GM12873 (cell line): ENCODE results near the gene WAC.

Experiments
- CTCF ChIP-seq: IDR thresholded peaks from 2 replicates; pipeline ENCODE4 v1.5.1; 2012; ENCODE audit warnings: low read depth, mild to moderate bottlenecking, moderate library complexity, low read length, control low read depth; ENCODE audit not compliant: insufficient read depth; ENCODE audit errors: missing control alignments

WAC gene

GRCh38 chr10:28532337-28533185, at the start of gene WAC:
WAC (plus strand) TSS chr10:28533118; CDS start chr10:28533580, 462 bp downstream.
- TF ChIP-seq CTCF, result no peak

DNA sequence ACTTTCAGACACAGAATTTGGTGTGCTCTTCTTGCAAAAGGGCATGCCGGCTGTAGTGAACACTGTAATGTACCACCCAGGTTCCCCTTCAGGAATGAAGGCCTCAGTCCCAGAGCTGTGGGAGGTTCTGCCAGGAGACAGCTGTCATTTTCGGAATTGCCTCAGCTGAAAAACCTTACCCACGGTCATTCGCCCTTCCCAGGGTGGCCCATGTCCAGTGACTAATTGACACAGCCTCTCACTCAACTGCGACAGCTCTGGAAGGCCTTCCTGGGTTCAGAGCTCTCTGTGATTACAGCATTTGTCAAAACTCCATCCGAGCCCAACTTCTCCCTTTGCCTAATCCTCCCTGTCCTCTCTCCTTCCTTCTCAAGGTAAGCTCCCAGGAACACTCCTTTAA, 43.7 kb upstream of the WAC start:
- TF ChIP-seq CTCF, result no peak

- no peak for TF ChIP-seq CTCF
Measured at GRCh38 chr10:28492116-28492920, 40.6 kb upstream of the WAC start.

DNA sequence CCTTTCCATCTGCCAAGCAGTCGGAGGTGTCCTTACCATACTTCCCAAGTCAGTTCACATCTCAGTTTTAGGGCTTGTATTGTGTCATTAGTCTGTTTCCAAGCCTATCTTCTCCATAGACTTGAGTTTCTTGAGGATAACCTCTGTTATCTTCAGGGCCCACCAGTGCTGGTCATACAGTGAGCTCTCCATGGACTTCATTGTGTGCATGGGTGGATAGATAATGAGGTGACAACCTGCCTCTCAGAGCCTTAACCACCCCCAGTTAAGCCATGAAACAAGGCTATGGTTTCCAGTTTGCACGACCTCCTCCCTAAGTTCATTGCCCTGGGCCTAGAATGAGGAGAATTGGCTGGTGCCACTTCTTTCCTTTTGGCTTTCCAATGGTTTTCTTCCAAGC, 38.5 kb upstream of the WAC start:
- no peak for TF ChIP-seq CTCF

DNA sequence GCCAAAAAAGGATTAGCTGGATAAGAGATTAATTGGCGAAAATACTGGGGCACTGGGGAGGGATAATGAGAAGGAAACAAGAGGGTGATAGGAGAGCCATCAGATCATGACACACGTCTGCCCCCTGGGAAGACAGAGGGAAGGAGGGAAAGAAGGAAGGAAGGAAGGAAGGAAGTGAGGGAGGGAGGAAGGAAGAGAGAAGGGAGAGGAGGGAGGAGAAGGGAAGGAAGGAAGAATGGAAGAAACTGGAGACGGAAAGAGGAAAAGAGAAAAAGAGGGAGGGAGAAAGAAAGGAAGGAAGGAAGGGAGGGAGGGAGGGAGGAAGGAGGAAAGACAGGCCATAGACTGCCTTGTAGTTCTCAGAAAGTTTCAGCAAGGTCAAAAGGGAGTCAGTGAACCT, 37.8 kb upstream of the WAC start:
- no peak for TF ChIP-seq CTCF

DNA sequence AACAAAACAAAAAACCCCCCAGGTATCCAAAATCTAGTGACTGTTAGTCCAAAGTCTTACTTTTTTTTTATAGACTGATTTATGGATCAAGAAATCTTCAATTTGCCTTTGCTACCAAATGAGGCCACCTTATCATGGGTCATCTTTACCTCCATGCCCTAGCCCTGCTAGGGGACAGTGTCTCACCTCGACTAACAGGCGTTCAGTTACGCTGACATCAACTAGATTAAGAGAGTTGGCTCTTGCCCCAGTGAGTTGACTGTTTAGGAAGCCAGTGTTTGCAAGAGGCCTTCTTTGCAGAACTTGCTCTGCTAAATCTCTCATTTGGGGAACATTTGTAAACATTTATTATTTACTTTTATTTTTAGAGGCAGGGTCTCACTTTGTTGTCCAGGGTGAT, 36.9 kb upstream of the WAC start:
- no peak for TF ChIP-seq CTCF

DNA sequence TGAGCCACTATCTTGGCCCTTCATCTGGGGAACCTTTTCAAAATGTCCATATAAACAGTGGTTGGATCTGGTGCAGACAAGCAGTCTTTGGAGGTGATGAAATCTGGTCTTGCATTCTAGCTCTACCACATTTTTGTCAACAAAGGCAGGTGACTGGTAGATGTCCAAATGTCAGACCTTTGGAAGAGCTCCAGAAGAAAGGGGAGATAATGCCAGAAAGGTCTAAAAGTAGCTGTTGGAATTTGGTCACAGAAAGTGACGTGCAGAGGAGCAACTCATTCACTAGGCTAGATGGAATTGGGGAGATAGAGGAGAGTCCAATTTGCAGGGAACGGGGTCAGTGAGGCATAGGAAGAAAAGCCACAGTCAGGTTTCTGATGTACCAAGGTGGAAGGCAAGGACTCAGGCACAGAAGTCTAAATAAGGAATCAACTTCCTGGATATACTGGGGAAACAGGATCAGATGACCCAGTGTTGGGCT, 36.4 kb upstream of the WAC start:
- no peak for TF ChIP-seq CTCF
